HepG2 (cell line): ENCODE measurements around the gene MSMB. TPM values are rescaled to one million over a fixed set of nuclear protein-coding genes. Genes with fewer than 3 reads are reported as not detected.

Experiments used
- ARNTL ChIP-seq: sonication (generic); formaldehyde crosslinking; IDR thresholded peaks from 2 replicates; pipeline ENCODE4 v1.4.0; 2020; ENCODE audit warnings: mild to moderate bottlenecking, missing genetic modification reagents
- BRCA1 ChIP-seq: sonication (generic); formaldehyde crosslinking; IDR thresholded peaks from 2 replicates; pipeline ENCODE4 v1.4.0; 2020; ENCODE audit warnings: missing genetic modification reagents
- ELF1 ChIP-seq: sonication (generic); formaldehyde crosslinking; IDR thresholded peaks from 2 replicates; pipeline ENCODE4 v1.4.0; 2020; ENCODE audit warnings: missing genetic modification reagents
- HOXA5 ChIP-seq: sonication (generic); formaldehyde crosslinking; IDR thresholded peaks from 2 replicates; pipeline ENCODE4 v1.4.0; 2020; ENCODE audit warnings: missing genetic modification reagents
- JDP2 ChIP-seq: sonication (generic); formaldehyde crosslinking; IDR thresholded peaks from 2 replicates; pipeline ENCODE4 v1.8.1; 2022; ENCODE audit warnings: missing genetic modification reagents, borderline replicate concordance
- LCORL ChIP-seq, 2 experiments: fragments of 450-650 bp in 1 of 2; sonication (generic) in 1 of 2; formaldehyde crosslinking in 1 of 2; IDR thresholded peaks; 2 replicates each; pipeline versions ENCODE4 v1.5.0 to v1.6.1; 2017 to 2020; ENCODE audit warnings: antibody characterized with exemption in 1 of 2, missing genetic modification reagents in 1 of 2
- MATR3 ChIP-seq: sonication (generic); formaldehyde crosslinking; IDR thresholded peaks from 2 replicates; pipeline ENCODE4 v1.4.0; 2020; ENCODE audit warnings: missing genetic modification reagents
- NR2F6 ChIP-seq, 2 experiments: IDR thresholded peaks; 2 replicates each; pipeline ENCODE4 v1.6.1; 2016; ENCODE audit warnings: antibody characterized with exemption in 1 of 2, mild to moderate bottlenecking in 1 of 2
- SP140L ChIP-seq: sonication (generic); formaldehyde crosslinking; IDR thresholded peaks from 2 replicates; pipeline ENCODE4 v1.4.0; 2020; ENCODE audit warnings: missing genetic modification reagents, borderline replicate concordance
- ZBTB20 ChIP-seq: sonication (generic); formaldehyde crosslinking; IDR thresholded peaks from 2 replicates; pipeline ENCODE4 v1.8.1; 2023; ENCODE audit warnings: missing genetic modification reagents, low read depth, mild to moderate bottlenecking, borderline replicate concordance
- ZKSCAN1 ChIP-seq: fragments of 150-350 bp; IDR thresholded peaks from 2 replicates; pipeline ENCODE4 v1.6.1; 2014; ENCODE audit warnings: low read length
- ZMYM4 ChIP-seq: sonication (generic); formaldehyde crosslinking; IDR thresholded peaks from 2 replicates; pipeline ENCODE4 v1.8.1; 2023; ENCODE audit warnings: mild to moderate bottlenecking, missing genetic modification reagents
- ZNF124 ChIP-seq: sonication (generic); formaldehyde crosslinking; IDR thresholded peaks from 2 replicates; pipeline ENCODE4 v1.4.0; 2020; ENCODE audit warnings: missing genetic modification reagents
- ZNF317 ChIP-seq: sonication (generic); formaldehyde crosslinking; IDR thresholded peaks from 2 replicates; pipeline ENCODE4 v1.5.0; 2020; ENCODE audit warnings: mild to moderate bottlenecking, missing genetic modification reagents
- ZNF496 ChIP-seq: sonication (generic); formaldehyde crosslinking; IDR thresholded peaks from 2 replicates; pipeline ENCODE4 v1.8.1; 2023; ENCODE audit warnings: mild to moderate bottlenecking, moderate library complexity, missing genetic modification reagents; ENCODE audit not compliant: insufficient replicate concordance
- ZSCAN21 ChIP-seq: sonication (generic); formaldehyde crosslinking; IDR thresholded peaks from 2 replicates; pipeline ENCODE4 v1.8.0; 2022; ENCODE audit warnings: mild to moderate bottlenecking, missing genetic modification reagents, moderate library complexity, borderline replicate concordance
- ZSCAN29 ChIP-seq: sonication (generic); formaldehyde crosslinking; conservative IDR thresholded peaks from 2 replicates; pipeline ENCODE4 v1.4.0; 2020; ENCODE audit warnings: mild to moderate bottlenecking, missing genetic modification reagents
- polyA plus RNA-seq, 8 experiments: library from polyadenylated mRNA; depleted of rRNA in 3 of 8; stranded (reverse) in 7 of 8; unstranded in 1 of 8; fragments of >200 nt; fragmentation: Illumina TruSeq in 4 of 8; extraction: Trizol in 4 of 8; gene quantifications; 2 replicates each; pipeline versions ENCODE4 v1.2.1 to v1.2.3, GENCODE V29; 2011 to 2016; ENCODE audit warnings: low read depth in 4 of 8, missing spikeins in 1 of 8, mixed read lengths in 1 of 8; ENCODE audit not compliant: insufficient read depth in 1 of 8
- total RNA-seq, 5 experiments: library from RNA; depleted of rRNA; stranded (reverse); fragments of >200 nt; fragmentation: Illumina TruSeq; extraction: Trizol; gene quantifications; 2 replicates each; pipeline ENCODE4 v1.2.3, GENCODE V29; 2016; ENCODE audit warnings: low read depth in 1 of 5
- TF ChIP-seq, protein P1 (sequence below): sonication (generic); formaldehyde crosslinking; IDR thresholded peaks from 2 replicates; pipeline ENCODE4 v1.4.0; 2020; ENCODE audit warnings: low read depth, missing genetic modification reagents
- TF ChIP-seq, protein P2 (sequence below): sonication (generic); formaldehyde crosslinking; IDR thresholded peaks from 2 replicates; pipeline ENCODE4 v1.4.0; 2020; ENCODE audit warnings: missing genetic modification reagents
- TF ChIP-seq, protein P3 (sequence below): sonication (generic); formaldehyde crosslinking; IDR thresholded peaks from 2 replicates; pipeline ENCODE4 v1.8.1; 2023; ENCODE audit warnings: missing genetic modification reagents, inconsistent platforms, borderline replicate concordance
- TF ChIP-seq, protein P4 (sequence below): sonication (generic); formaldehyde crosslinking; IDR thresholded peaks from 2 replicates; pipeline ENCODE4 v1.5.1; 2020; ENCODE audit warnings: mild to moderate bottlenecking, moderate library complexity, missing genetic modification reagents

Gene MSMB
- total and polyA plus RNA-seq, 2 of the 13 experiments (the other 11 are each of a cell fraction or from before 2014, with no cell fraction given) = 0.84 TPM; not detected in 1

DNA sequence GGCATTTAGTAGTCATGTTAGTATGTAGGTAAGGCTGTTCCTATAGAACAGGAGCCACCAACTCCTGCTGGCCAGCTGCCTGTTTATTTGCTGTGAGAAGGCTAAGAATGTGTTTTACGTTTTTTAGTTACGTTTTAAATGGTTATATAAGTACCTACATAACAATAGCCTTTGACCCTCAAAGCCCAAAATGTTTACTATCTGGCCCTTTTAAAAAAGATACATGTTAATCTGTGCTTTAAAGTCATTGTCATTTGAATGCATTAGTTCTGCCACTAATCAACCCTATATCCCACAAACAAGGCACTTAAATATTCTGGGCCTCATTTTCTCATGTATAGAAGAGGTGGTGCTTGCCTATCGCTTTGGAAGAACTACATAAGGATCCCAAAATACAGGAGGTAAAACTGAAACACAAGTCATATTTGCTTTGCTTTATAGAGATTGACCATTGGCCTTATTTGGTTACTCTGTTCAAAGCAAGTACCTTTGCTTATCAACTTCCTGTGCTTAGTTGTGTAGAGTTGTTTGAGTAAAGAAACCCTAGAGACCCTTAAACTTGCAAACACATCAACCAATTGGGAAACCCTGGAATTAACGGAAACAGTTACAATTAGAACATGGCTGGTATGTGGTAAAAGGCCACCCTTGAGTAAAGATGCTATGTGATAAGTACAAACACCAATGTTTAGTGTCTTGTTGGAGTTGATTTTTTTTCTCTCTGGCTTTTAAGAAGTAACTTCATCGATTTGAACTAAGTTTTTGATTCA is 47.9 kb downstream of the MSMB start (continued):
- TF ChIP-seq, protein P1, sequence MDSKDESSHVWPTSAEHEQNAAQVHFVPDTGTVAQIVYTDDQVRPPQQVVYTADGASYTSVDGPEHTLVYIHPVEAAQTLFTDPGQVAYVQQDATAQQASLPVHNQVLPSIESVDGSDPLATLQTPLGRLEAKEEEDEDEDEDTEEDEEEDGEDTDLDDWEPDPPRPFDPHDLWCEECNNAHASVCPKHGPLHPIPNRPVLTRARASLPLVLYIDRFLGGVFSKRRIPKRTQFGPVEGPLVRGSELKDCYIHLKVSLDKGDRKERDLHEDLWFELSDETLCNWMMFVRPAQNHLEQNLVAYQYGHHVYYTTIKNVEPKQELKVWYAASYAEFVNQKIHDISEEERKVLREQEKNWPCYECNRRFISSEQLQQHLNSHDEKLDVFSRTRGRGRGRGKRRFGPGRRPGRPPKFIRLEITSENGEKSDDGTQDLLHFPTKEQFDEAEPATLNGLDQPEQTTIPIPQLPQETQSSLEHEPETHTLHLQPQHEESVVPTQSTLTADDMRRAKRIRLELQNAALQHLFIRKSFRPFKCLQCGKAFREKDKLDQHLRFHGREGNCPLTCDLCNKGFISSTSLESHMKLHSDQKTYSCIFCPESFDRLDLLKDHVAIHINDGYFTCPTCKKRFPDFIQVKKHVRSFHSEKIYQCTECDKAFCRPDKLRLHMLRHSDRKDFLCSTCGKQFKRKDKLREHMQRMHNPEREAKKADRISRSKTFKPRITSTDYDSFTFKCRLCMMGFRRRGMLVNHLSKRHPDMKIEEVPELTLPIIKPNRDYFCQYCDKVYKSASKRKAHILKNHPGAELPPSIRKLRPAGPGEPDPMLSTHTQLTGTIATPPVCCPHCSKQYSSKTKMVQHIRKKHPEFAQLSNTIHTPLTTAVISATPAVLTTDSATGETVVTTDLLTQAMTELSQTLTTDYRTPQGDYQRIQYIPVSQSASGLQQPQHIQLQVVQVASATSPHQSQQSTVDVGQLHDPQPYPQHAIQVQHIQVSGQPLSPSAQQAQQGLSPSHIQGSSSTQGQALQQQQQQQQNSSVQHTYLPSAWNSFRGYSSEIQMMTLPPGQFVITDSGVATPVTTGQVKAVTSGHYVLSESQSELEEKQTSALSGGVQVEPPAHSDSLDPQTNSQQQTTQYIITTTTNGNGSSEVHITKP (CRISPR knock-in tag) = no peak
- TF ChIP-seq ZSCAN29 (CRISPR knock-in tag) (peak; percentile 64; the same call in 1 of the 2 replicates), JDP2 (CRISPR knock-in tag) (no peak), ZNF124 (CRISPR knock-in tag) (0 out of 2 replicates have a peak, but pooled peaks have one; percentile 53), ELF1 (CRISPR knock-in tag) (peak; percentile 56; the same call in 1 of the 2 replicates), ZNF496 (CRISPR knock-in tag) (no peak), ZMYM4 (CRISPR knock-in tag) (peak; percentile 66; the same call in 1 of the 2 replicates), ARNTL (CRISPR knock-in tag) (peak; percentile 67; the same call in 1 of the 2 replicates), BRCA1 (CRISPR knock-in tag) (no peak), LCORL (IDR thresholded peaks at IDR 0.05) (peak; percentile 91; the same call in 1 of the 2 replicates), LCORL (CRISPR knock-in tag; IDR thresholded peaks at IDR 0.05) (peak; percentile 89), MATR3 (no peak), SP140L (CRISPR knock-in tag) (0 out of 2 replicates have a peak, but pooled peaks have one; percentile 6), ZKSCAN1 (no peak), ZSCAN21 (CRISPR knock-in tag) (peak; percentile 40; the same call in 1 of the 2 replicates), NR2F6 (IDR thresholded peaks at IDR 0.05) (peak; percentile 97), NR2F6 (CRISPR knock-in tag; IDR thresholded peaks at IDR 0.05) (peak; percentile 91), ZNF317 (CRISPR knock-in tag) (no peak), ZBTB20 (CRISPR knock-in tag) (peak; percentile 98; the same call in 1 of the 2 replicates), HOXA5 (CRISPR knock-in tag) (peak; percentile 57; the same call in 1 of the 2 replicates)
- TF ChIP-seq, protein P2, sequence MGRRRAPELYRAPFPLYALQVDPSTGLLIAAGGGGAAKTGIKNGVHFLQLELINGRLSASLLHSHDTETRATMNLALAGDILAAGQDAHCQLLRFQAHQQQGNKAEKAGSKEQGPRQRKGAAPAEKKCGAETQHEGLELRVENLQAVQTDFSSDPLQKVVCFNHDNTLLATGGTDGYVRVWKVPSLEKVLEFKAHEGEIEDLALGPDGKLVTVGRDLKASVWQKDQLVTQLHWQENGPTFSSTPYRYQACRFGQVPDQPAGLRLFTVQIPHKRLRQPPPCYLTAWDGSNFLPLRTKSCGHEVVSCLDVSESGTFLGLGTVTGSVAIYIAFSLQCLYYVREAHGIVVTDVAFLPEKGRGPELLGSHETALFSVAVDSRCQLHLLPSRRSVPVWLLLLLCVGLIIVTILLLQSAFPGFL (CRISPR knock-in tag) = no peak
- TF ChIP-seq, protein P3, sequence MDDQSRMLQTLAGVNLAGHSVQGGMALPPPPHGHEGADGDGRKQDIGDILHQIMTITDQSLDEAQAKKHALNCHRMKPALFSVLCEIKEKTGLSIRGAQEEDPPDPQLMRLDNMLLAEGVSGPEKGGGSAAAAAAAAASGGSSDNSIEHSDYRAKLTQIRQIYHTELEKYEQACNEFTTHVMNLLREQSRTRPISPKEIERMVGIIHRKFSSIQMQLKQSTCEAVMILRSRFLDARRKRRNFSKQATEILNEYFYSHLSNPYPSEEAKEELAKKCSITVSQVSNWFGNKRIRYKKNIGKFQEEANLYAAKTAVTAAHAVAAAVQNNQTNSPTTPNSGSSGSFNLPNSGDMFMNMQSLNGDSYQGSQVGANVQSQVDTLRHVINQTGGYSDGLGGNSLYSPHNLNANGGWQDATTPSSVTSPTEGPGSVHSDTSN (CRISPR knock-in tag) = no peak
- TF ChIP-seq, protein P4, sequence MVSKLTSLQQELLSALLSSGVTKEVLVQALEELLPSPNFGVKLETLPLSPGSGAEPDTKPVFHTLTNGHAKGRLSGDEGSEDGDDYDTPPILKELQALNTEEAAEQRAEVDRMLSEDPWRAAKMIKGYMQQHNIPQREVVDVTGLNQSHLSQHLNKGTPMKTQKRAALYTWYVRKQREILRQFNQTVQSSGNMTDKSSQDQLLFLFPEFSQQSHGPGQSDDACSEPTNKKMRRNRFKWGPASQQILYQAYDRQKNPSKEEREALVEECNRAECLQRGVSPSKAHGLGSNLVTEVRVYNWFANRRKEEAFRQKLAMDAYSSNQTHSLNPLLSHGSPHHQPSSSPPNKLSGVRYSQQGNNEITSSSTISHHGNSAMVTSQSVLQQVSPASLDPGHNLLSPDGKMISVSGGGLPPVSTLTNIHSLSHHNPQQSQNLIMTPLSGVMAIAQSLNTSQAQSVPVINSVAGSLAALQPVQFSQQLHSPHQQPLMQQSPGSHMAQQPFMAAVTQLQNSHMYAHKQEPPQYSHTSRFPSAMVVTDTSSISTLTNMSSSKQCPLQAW (CRISPR knock-in tag) = peak; percentile 45; the same call in 1 of the 2 replicates
